Stimulated activated effector memory CD8-positive, alpha-beta T cell treated with anti-CD3 and anti-CD28 coated beads, Interleukin-12 subunit alpha, Interleukin-12 subunit beta, amount 100 ng/mL, for 72 hours (primary cell): ENCODE measurements around the gene OR10C1.

Experiments
- ATAC-seq: fragments of 150-1000 bp; cut with Tn5 transposase; 2 replicates; pipeline ENCODE4 v1.10.0; 2021
- DNase-seq, 2 donors: peaks; one replicate each; pipeline ENCODE4 v3.0.0; 2021 to 2022; ENCODE audit warnings: low spot score in 2 of 2
- H3K27ac Mint-ChIP-seq: one replicate; pipeline ENCODE4 v1.8.0; 2022; ENCODE audit warnings: mild to moderate bottlenecking, mixed read lengths
- H3K36me3 Mint-ChIP-seq: one replicate; pipeline ENCODE4 v1.8.0; 2022; ENCODE audit warnings: mild to moderate bottlenecking, mixed read lengths
- H3K4me1 Mint-ChIP-seq: one replicate; pipeline ENCODE4 v1.8.0; 2022; ENCODE audit warnings: mixed read lengths
- H3K4me3 Mint-ChIP-seq: one replicate; pipeline ENCODE4 v1.8.0; 2022; ENCODE audit warnings: mild to moderate bottlenecking, mixed read lengths
- H3K9me3 Mint-ChIP-seq: one replicate; pipeline ENCODE4 v1.8.0; 2022; ENCODE audit warnings: mixed read lengths

Gene OR10C1

DNA sequence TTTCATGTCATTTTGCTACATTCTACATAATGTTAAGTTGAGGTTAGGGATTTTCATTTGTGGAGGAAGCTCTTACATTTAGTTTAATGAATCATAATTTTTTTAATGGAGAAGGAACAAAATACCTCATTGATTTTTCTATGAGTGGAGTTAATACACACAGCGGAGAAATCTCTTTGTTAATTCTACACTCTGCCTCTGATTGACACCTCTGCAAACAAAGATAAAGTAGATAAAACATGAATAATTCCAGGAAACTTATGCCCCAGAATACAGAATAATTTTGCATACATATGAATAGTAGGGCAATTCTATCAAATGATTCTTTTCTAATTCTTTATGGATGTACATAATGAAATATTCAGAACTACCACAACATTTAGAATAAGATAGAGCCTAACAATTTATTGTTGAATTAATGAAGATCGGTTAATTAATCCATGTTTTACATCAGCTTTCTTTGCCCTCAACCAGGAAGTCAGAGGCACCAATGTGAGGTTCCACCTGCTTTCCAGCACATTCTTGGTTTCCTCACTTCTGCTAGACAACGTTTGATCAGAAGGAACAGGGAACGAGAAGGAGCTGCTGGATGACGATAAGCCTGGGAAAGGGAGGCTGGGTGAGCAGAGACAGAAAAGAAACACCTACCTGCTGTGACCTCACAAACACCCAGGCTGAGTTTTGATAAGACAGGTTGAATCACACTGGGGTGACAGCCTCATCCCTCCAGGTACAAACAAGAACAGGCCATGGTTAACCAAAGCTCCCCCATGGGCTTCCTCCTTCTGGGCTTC, 22.1 kb downstream of the OR10C1 start:
- Mint-ChIP-seq H3K27ac (no peak overlapping the region), H3K4me1 (no peaks in the 10 kb centered on the region), H3K4me3 (no peak overlapping the region), H3K9me3 (no peaks in the 10 kb centered on the region), H3K36me3 (no peaks in the 10 kb centered on the region)
- ATAC-seq (no peak), DNase-seq (no peak)

DNA sequence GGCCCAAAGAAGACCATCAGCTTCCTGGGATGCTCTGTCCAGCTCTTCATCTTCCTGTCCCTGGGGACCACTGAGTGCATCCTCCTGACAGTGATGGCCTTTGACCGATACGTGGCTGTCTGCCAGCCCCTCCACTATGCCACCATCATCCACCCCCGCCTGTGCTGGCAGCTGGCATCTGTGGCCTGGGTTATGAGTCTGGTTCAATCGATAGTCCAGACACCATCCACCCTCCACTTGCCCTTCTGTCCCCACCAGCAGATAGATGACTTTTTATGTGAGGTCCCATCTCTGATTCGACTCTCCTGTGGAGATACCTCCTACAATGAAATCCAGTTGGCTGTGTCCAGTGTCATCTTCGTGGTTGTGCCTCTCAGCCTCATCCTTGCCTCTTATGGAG, 22.9 kb downstream of the OR10C1 start:
- Mint-ChIP-seq H3K36me3 (no peaks in the 10 kb centered on the region), H3K27ac (no peak overlapping the region), H3K4me1 (no peaks in the 10 kb centered on the region), H3K4me3 (no peak overlapping the region), H3K9me3 (no peaks in the 10 kb centered on the region)
- ATAC-seq = no peak
- DNase-seq = no peak

DNA sequence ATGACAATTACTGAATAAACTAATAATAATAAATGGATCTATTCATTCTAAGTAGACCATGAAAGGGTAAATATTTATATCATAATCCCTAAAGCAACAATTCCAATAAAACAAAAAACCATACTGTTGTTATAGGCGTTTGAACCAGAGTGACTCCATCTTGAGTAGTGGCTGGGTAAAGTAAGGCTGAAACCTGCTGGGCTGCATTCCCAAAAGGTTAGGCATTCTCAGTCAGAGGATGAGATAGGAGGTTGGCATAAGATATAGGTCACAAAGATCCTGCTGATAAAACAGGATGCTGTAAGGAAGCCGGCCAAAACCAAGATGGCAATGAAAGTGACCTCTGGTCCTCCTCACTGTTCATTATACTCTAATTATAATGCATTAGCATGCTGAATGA, 26.2 kb downstream of the OR10C1 start:
- Mint-ChIP-seq H3K4me3 (no peak overlapping the region), H3K4me1 (no peaks in the 10 kb centered on the region), H3K27ac (no peak overlapping the region), H3K36me3 (no peaks in the 10 kb centered on the region), H3K9me3 (no peaks in the 10 kb centered on the region)
- no peak for ATAC-seq
- DNase-seq = no peak

DNA sequence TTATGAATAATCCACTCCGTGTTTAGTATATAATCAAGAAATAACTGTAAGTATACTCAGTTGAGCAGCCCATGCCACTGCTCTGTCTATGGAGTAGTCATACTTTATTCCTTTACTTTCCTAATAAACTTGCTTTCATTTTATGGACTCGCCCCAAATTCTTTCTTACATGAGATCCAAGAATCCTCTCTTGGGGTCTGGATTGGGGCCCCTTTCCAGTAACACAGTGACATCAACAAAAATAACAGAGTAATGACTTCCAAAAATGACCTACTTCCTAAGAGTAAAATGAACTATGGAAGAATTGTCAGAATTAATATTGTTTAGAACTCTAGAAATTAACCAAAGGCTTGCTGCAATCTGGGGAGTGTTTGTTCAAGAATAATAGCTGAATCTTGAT, 26.7 kb downstream of the OR10C1 start:
- no peak overlapping the region for H3K27ac Mint-ChIP-seq

DNA sequence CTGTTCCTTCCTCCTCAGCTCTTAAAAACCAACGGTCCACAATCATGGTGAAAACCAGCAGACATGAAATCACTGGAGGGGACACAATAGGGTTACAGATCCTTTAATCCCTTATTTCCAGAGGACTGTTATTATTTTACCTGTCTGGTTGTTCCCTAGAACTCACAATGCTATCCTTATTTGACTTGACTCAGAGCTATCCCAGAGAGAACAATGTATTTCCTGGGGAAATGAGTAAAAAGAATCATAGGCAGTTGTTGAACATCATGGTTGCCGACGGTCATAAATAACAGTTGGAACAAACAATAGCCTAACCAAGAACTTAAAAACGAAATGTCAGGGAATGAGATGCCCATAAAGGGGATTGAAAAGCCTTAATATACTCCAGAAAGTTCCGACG, 27.1 kb downstream of the OR10C1 start:
- Mint-ChIP-seq H3K9me3 (no peaks in the 10 kb centered on the region), H3K4me1 (no peaks in the 10 kb centered on the region), H3K36me3 (no peaks in the 10 kb centered on the region), H3K4me3 (no peak overlapping the region), H3K27ac (no peak overlapping the region)
- DNase-seq (no peak), ATAC-seq (no peak)

More for the DNA sequence above, 26.7 kb downstream of the OR10C1 start:
- no peak for DNase-seq
- H3K4me1 Mint-ChIP-seq = no peaks in the 10 kb centered on the region
- no peaks in the 10 kb centered on the region for H3K36me3 Mint-ChIP-seq
- H3K9me3 Mint-ChIP-seq = no peaks in the 10 kb centered on the region
- no peak overlapping the region for H3K4me3 Mint-ChIP-seq
- no peak for ATAC-seq

DNA sequence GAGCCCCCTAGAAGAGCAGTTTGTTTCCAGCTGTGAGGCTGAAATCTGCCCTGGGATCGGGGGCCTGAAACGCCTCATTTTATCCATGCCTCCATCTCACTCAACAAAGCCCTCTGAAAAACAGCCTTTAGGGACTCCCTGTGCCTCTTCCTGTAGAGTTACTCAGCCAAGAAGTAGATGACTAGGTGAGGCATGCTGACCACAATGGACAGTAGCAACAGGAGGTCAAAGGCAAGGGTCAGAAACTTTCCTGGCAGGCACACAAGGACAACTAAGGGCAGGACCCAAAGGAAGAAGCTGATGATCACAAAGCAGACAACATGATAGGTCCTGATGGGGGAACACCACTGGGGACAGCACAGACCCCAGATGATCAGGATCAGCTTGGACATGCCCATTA, 35.9 kb downstream of the OR10C1 start:
- Mint-ChIP-seq H3K4me3 (no peak overlapping the region), H3K9me3 (no peaks in the 10 kb centered on the region), H3K4me1 (no peaks in the 10 kb centered on the region), H3K36me3 (no peaks in the 10 kb centered on the region), H3K27ac (no peak overlapping the region)
- DNase-seq = no peak
- no peak for ATAC-seq

DNA sequence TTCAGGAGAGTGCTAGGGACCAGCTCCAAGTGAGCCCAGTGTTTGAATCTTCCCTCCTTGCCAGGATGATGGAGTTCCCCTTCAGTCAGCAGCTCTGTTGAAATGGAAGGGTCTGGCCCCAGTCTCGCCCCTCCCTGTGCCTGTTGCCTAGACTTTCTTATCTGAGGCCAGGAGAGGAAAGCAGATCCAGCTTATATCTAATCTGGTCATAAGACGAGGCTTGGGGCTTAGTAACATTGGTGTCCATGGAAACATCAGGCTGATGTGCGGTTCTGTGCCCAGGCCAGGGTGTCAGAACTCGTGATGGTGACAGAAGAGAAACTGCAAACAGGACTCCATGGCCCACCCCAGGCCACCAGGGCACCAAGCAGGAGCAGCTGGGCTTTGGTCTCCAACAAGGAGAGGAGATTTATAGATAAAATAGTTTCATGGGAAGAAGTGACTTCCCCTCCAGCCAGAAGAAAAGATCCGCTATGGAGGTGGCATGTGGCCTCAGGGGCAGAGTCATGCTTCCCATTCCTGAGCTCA, 38.9 kb downstream of the OR10C1 start:
- Mint-ChIP-seq H3K27ac (no peak overlapping the region), H3K4me3 (no peak overlapping the region), H3K4me1 (no peaks in the 10 kb centered on the region), H3K9me3 (no peaks in the 10 kb centered on the region), H3K36me3 (no peaks in the 10 kb centered on the region)
- DNase-seq (no peak), ATAC-seq (no peak)

DNA sequence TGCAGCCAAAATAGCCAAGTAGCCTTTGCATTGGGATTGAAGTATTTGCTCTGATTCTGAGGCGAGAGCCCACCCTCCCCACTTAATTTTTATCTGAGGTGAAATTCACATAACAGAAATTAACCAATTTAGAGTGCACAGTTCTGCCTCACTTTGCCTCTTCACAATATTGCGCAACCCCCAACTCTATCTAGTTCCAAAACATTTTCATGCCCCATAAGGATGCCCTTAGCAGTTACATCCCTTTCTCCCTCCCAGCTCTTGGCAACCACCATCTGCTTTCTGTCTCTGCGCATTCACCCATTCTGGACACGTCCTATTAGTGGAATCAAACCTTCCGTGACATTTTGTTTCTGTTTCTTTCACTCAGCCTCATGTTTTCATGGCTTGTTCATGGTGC, 39.6 kb downstream of the OR10C1 start:
- Mint-ChIP-seq H3K9me3 (no peaks in the 10 kb centered on the region), H3K36me3 (no peaks in the 10 kb centered on the region), H3K4me1 (no peaks in the 10 kb centered on the region), H3K27ac (no peak overlapping the region), H3K4me3 (no peak overlapping the region)
- DNase-seq (no peak), ATAC-seq (no peak)

DNA sequence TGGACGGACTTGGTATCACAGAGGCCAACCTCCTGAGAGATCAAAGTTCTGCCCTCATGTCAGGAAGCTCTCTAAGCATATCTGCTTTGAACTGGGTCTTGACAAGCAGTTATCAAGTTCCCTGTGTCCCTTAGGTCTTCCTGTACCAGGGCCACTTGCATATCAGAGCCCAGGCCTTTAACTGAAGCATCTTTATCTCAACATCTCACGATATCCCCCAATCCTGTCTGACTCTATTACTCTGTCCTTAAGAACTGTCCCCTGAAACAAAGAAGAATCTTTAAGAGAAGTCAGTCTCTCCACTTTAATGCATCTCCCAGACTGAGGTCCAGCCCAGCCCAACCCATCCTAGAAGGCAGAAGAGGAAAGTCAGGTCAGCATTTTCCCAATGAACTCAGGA, 40.5 kb downstream of the OR10C1 start:
- Mint-ChIP-seq H3K4me1 (no peaks in the 10 kb centered on the region), H3K27ac (no peak overlapping the region), H3K36me3 (no peaks in the 10 kb centered on the region), H3K4me3 (no peak overlapping the region), H3K9me3 (no peaks in the 10 kb centered on the region)
- DNase-seq = no peak
- ATAC-seq = no peak

DNA sequence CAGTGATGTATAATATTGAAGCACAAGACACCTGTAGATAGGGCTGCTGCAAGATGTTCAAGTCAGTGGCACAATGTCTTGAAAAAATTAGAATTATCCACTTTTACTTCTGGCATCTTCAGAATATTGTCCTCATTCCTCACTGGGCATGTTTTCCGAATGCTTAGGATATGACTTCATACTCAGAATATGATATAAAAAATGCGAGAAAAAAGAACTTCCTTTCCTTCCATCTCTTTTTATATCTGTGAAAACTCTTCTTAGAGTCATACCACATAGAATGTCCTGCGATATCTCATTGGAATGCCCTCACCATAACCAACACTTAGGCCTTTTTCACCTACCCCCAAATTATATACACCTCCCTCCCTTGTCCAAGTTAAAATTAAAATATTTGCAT, 44.1 kb downstream of the OR10C1 start:
- no peak overlapping the region for H3K4me3 Mint-ChIP-seq
- H3K36me3 Mint-ChIP-seq = no peaks in the 10 kb centered on the region
- ATAC-seq = no peak
- no peaks in the 10 kb centered on the region for H3K9me3 Mint-ChIP-seq
- no peak for DNase-seq
- H3K4me1 Mint-ChIP-seq = no peaks in the 10 kb centered on the region
- H3K27ac Mint-ChIP-seq = no peak overlapping the region

DNA sequence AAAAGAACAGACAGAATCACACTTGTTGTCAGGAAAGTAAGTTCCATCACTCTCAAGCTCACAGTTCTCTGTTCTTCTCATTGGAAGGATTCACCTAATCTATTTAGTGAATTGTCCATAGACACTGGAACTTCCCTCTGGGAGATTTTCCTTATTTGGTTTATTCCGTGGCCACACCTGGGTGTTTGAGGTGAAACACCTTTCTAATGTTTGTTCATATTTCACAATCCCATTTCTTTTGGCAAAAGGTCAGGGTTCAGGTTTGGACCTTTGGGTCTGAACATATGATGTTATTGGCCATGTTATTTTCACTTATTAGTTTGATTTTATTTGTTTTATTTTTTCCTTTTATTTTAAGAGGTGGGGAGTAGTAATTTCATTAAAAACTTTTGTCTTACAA, 44.6 kb downstream of the OR10C1 start:
- no peaks in the 10 kb centered on the region for H3K9me3 Mint-ChIP-seq
- H3K4me1 Mint-ChIP-seq = no peaks in the 10 kb centered on the region
- H3K36me3 Mint-ChIP-seq = no peaks in the 10 kb centered on the region
- ATAC-seq = no peak
- no peak overlapping the region for H3K27ac Mint-ChIP-seq
- H3K4me3 Mint-ChIP-seq = no peak overlapping the region
- DNase-seq = no peak

DNA sequence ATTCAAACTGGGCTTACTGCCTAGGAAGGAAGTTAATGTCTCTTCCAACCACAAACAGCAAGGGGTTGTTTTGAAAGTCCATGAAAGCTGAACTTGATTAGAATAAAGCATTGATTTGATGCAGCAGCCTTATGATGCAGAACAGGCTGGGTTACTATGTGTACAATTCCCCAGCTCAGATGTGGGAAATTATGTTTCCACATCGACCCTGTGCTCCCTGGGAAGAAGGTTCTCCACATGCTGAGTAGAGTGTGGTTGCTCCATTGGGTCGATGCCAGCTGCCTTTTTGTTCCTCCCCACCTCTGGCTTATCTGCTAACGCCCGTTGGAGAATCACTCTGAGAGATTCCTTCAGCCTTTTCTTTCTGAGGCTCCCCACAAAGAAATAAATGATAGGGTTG, 47.5 kb downstream of the OR10C1 start:
- no peaks in the 10 kb centered on the region for H3K9me3 Mint-ChIP-seq
- H3K27ac Mint-ChIP-seq = no peak overlapping the region
- H3K36me3 Mint-ChIP-seq = no peaks in the 10 kb centered on the region
- DNase-seq = no peak
- H3K4me1 Mint-ChIP-seq = no peaks in the 10 kb centered on the region
- no peak for ATAC-seq
- H3K4me3 Mint-ChIP-seq = no peak overlapping the region

DNA sequence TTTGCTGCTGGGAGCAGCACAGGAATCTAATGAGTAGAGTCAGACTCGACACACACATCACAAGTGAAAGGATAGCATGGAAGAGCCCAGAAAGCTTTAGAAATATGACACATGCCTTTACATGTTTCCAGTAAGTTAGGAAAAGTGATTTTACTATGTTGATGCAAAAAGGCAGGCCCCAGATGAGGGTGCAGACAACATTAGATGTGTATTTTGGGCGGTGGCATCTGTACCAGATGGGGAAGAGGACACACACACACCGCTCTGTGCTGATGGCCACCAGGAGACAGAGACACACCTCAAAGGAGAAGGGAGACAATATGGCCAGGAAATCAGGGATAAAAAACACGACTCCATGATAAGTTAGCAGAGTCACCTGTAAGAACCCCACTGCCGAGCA, 48.0 kb downstream of the OR10C1 start:
- no peak overlapping the region for H3K4me3 Mint-ChIP-seq

DNA sequence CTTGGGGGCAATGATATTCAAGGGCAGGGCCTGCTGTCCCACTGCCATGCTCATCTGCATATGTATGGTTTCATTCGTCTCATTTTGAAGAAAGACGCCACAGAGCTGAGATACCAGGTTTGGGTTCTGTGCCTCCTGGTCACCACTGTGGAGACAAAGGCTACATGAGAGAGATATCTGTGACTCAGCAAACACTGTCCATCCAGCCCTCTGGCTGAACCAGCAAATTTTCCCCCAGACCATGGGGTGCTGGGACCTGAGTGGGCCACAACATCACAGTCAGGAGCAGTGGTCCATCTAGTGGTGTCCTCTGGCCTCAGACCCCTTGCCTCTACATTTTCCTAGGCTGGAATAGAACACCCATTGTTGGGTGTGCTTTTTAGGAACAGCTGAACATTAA, 48.6 kb downstream of the OR10C1 start, which contains the start of gene MAS1L:
Gene MAS1L, minus strand, starts transcription at position 297 of the 400 bp plus-strand sequence. Its CDS starts 54 bp downstream, at position 243.
- DNase-seq = no peak
- H3K36me3 Mint-ChIP-seq = no peaks in the 10 kb centered on the region
- no peak within 1 kb of the TSS for H3K4me3 Mint-ChIP-seq
- no peak for ATAC-seq
- H3K27ac Mint-ChIP-seq = no peak within 1 kb of the TSS
- no peaks in the 10 kb centered on the region for H3K4me1 Mint-ChIP-seq
- no peaks in the 10 kb centered on the region for H3K9me3 Mint-ChIP-seq

More for the DNA sequence above, 48.0 kb downstream of the OR10C1 start:
- ATAC-seq = peak; percentile 26
- DNase-seq = no peak
- Mint-ChIP-seq H3K9me3 (no peaks in the 10 kb centered on the region), H3K4me1 (no peaks in the 10 kb centered on the region), H3K27ac (no peak overlapping the region), H3K36me3 (no peaks in the 10 kb centered on the region)

DNA sequence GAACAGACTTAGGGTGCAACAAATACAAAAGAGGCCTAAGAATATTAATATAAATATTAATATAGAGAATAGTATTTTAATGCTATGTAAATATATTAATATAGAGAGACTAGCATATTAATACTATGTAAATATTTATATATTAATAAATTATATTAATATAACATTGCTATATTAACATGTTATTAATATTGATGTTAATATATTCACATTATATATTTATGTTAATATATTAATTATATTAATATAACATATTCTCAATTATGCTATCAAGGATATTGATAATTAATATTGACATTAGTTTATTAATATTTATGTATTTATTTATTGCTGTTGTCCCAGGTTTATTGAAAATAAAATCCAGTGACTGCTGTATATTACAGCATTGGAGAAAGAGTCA, 49.8 kb downstream of the OR10C1 start:
- ATAC-seq = no peak
- no peak overlapping the region for H3K27ac Mint-ChIP-seq
- H3K4me1 Mint-ChIP-seq = no peaks in the 10 kb centered on the region
- DNase-seq = no peak
- no peak overlapping the region for H3K4me3 Mint-ChIP-seq
- no peaks in the 10 kb centered on the region for H3K9me3 Mint-ChIP-seq
- no peaks in the 10 kb centered on the region for H3K36me3 Mint-ChIP-seq

DNA sequence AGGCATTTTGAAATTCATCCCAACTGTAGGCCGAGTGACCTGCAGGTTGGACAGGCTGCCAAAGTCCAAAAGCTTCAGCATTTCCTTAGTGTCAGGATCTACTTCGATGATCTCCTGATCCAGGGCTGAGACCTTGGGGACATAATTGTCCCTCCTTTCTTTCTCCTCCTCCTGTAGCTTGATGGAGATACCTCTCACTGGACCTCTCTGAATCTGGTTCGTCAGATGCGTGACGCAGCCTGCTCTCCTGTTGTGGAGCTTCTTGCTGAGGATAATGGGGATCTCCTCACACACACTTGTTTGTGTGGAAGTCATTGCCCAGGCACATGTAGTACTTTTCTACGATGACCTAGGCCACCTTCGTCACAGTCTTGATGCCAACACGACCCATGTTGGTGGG, 50.2 kb downstream of the OR10C1 start:
- DNase-seq (no peak), ATAC-seq (no peak)
- no peak overlapping the region for H3K27ac Mint-ChIP-seq
- no peaks in the 10 kb centered on the region for H3K36me3 Mint-ChIP-seq
- H3K4me1 Mint-ChIP-seq = no peaks in the 10 kb centered on the region
- H3K4me3 Mint-ChIP-seq = no peak overlapping the region
- H3K9me3 Mint-ChIP-seq = no peaks in the 10 kb centered on the region
